Neural cell (in vitro differentiated cells): ENCODE data around the gene VEPH1. TPM values are rescaled to one million over a fixed set of nuclear protein-coding genes. Genes with fewer than 3 reads are reported as not detected.

Experiments
- H2AFZ ChIP-seq: fragments of 200-600, 300-800 bp; sonication (generic), shearing (Covaris generic); 2 replicates; pipeline ENCODE4 v1.6.0; 2014; ENCODE audit warnings: low read depth, mild to moderate bottlenecking, antibody characterized with exemption, low read length, moderate library complexity
- H3F3A ChIP-seq: fragments of 200-600 bp; shearing (Covaris generic); 2 replicates; pipeline ENCODE4 v1.6.1; 2016; ENCODE audit warnings: mild to moderate bottlenecking, moderate library complexity, mixed read lengths, antibody characterized with exemption, low read length; ENCODE audit not compliant: insufficient read depth, poor library complexity, severe bottlenecking
- H3K27ac ChIP-seq: fragments of 200-600, 300-800 bp; sonication (generic), shearing (Covaris generic); 2 replicates; pipeline ENCODE4 v1.5.1; 2014; ENCODE audit warnings: mild to moderate bottlenecking, low read length, moderate library complexity
- H3K27me3 ChIP-seq: fragments of 300-800, 200-600 bp; sonication (generic), shearing (Covaris generic); 2 replicates; pipeline ENCODE4 v1.6.0; 2014; ENCODE audit warnings: mild to moderate bottlenecking, low read depth, low read length, moderate library complexity; ENCODE audit not compliant: insufficient read depth
- H3K36me3 ChIP-seq: fragments of 300-800, 200-600 bp; sonication (generic), shearing (Covaris generic); 2 replicates; pipeline ENCODE4 v1.5.1; 2014; ENCODE audit warnings: mild to moderate bottlenecking, antibody characterized with exemption, low read length, moderate library complexity; ENCODE audit not compliant: insufficient read depth
- H3K4me2 ChIP-seq: fragments of 300-800, 200-600 bp; sonication (generic), shearing (Covaris generic); 2 replicates; pipeline ENCODE4 v1.6.0; 2014; ENCODE audit warnings: mild to moderate bottlenecking, low read length
- H3K4me3 ChIP-seq: fragments of 300-800, 200-600 bp; sonication (generic), shearing (Covaris generic); 2 replicates; pipeline ENCODE4 v1.5.1; 2014; ENCODE audit warnings: mild to moderate bottlenecking, low read length, moderate library complexity
- H3K79me2 ChIP-seq: fragments of 200-600 bp; shearing (Covaris generic); replicated peaks from 2 replicates; pipeline ENCODE4 v1.6.0; 2014; ENCODE audit warnings: mild to moderate bottlenecking, low read length, moderate library complexity; ENCODE audit not compliant: insufficient read depth
- H3K9ac ChIP-seq: fragments of 300-800, 200-600 bp; sonication (generic), shearing (Covaris generic); 2 replicates; pipeline ENCODE4 v1.6.1; 2016; ENCODE audit warnings: mild to moderate bottlenecking, low read length, mixed read lengths
- H3K9me2 ChIP-seq: fragments of 200-600 bp; shearing (Covaris generic); 2 replicates; pipeline ENCODE4 v1.6.1; 2016; ENCODE audit warnings: mild to moderate bottlenecking, low read length, mixed read lengths; ENCODE audit not compliant: insufficient read depth
- H3K9me3 ChIP-seq: fragments of 200-600, 300-800 bp; sonication (generic), shearing (Covaris generic); 2 replicates; pipeline ENCODE4 v1.6.1; 2016; ENCODE audit warnings: mild to moderate bottlenecking, mixed run types, low read length, moderate library complexity, mixed read lengths
- H4K20me1 ChIP-seq: fragments of 200-600 bp; shearing (Covaris generic); 2 replicates; pipeline ENCODE4 v1.6.1; 2016; ENCODE audit warnings: mild to moderate bottlenecking, mixed run types; ENCODE audit not compliant: insufficient read depth
- CTCF ChIP-seq: fragments of 450-650 bp; IDR thresholded peaks from 2 replicates; pipeline ENCODE4 v1.5.1; 2014; ENCODE audit warnings: antibody characterized with exemption, mild to moderate bottlenecking, moderate library complexity; ENCODE audit not compliant: poor library complexity, severe bottlenecking
- EP300 ChIP-seq: fragments of 450-650 bp; conservative IDR thresholded peaks from 2 replicates; pipeline ENCODE4 v1.6.1; 2014; ENCODE audit warnings: antibody characterized with exemption, mild to moderate bottlenecking, moderate library complexity; ENCODE audit not compliant: poor library complexity, severe bottlenecking
- EZH2 ChIP-seq: fragments of 200-600, 300-800 bp; shearing (Covaris generic), sonication (generic); IDR thresholded peaks from 2 replicates; pipeline ENCODE4 v1.6.1; 2014; ENCODE audit warnings: antibody characterized with exemption, low read length, borderline replicate concordance, mild to moderate bottlenecking; ENCODE audit not compliant: insufficient read depth, poor library complexity, severe bottlenecking
- MXI1 ChIP-seq: fragments of 450-650 bp; conservative IDR thresholded peaks from 2 replicates; pipeline ENCODE4 v1.6.1; 2014; ENCODE audit warnings: antibody characterized with exemption, mild to moderate bottlenecking; ENCODE audit not compliant: poor library complexity, severe bottlenecking
- POLR2AphosphoS5 ChIP-seq: IDR thresholded peaks from 2 replicates; pipeline ENCODE4 v1.6.1; 2012
- RAD21 ChIP-seq: fragments of 450-650 bp; conservative IDR thresholded peaks from 2 replicates; pipeline ENCODE4 v1.6.1; 2014; ENCODE audit warnings: antibody characterized with exemption, mild to moderate bottlenecking, moderate library complexity
- SMC3 ChIP-seq: fragments of 450-650 bp; conservative IDR thresholded peaks from 2 replicates; pipeline ENCODE4 v1.6.1; 2014; ENCODE audit warnings: antibody characterized with exemption, mild to moderate bottlenecking, moderate library complexity; ENCODE audit not compliant: poor library complexity
- TAF1 ChIP-seq: IDR thresholded peaks from 2 replicates; pipeline ENCODE4 v1.6.1; 2012; ENCODE audit warnings: low read depth
- polyA plus RNA-seq: library from polyadenylated mRNA; depleted of rRNA; stranded (reverse); fragments of >200 nt; gene quantifications from 2 replicates; pipeline ENCODE4 v1.2.3, GENCODE V29; 2014
- TF ChIP-seq, protein P1 (sequence below): IDR thresholded peaks from 2 replicates; pipeline ENCODE4 v1.6.1; 2012; ENCODE audit warnings: borderline replicate concordance

Gene VEPH1
- polyA plus RNA-seq, 1 donor from 2014 or later: 0.89 TPM

GRCh38 chr3:157375342-157375986 is 127.8 kb downstream of the VEPH1 start:
- no peak overlapping the region for H3K9ac ChIP-seq
- H3F3A ChIP-seq: no peaks in the 10 kb centered on the region
- H4K20me1 ChIP-seq: no peaks in the 10 kb centered on the region
- no peak overlapping the region for H3K27ac ChIP-seq
- no peaks in the 10 kb centered on the region for H3K36me3 ChIP-seq
- H3K9me2 ChIP-seq: no peaks in the 10 kb centered on the region
- no peak overlapping the region for H3K4me2 ChIP-seq
- TF ChIP-seq MXI1 (no peak), CTCF (no peak), RAD21 (no peak), EP300 (no peak), TAF1 (no peak), POLR2AphosphoS5 (no peak), EZH2 (no peak), SMC3 (no peak)
- TF ChIP-seq, protein P1, sequence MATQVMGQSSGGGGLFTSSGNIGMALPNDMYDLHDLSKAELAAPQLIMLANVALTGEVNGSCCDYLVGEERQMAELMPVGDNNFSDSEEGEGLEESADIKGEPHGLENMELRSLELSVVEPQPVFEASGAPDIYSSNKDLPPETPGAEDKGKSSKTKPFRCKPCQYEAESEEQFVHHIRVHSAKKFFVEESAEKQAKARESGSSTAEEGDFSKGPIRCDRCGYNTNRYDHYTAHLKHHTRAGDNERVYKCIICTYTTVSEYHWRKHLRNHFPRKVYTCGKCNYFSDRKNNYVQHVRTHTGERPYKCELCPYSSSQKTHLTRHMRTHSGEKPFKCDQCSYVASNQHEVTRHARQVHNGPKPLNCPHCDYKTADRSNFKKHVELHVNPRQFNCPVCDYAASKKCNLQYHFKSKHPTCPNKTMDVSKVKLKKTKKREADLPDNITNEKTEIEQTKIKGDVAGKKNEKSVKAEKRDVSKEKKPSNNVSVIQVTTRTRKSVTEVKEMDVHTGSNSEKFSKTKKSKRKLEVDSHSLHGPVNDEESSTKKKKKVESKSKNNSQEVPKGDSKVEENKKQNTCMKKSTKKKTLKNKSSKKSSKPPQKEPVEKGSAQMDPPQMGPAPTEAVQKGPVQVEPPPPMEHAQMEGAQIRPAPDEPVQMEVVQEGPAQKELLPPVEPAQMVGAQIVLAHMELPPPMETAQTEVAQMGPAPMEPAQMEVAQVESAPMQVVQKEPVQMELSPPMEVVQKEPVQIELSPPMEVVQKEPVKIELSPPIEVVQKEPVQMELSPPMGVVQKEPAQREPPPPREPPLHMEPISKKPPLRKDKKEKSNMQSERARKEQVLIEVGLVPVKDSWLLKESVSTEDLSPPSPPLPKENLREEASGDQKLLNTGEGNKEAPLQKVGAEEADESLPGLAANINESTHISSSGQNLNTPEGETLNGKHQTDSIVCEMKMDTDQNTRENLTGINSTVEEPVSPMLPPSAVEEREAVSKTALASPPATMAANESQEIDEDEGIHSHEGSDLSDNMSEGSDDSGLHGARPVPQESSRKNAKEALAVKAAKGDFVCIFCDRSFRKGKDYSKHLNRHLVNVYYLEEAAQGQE: no peak
- H3K27me3 ChIP-seq: no peaks in the 10 kb centered on the region
- H3K79me2 ChIP-seq: no peaks in the 10 kb centered on the region
- no peak overlapping the region for H2AFZ ChIP-seq
- H3K9me3 ChIP-seq: no peaks in the 10 kb centered on the region
- H3K4me3 ChIP-seq: no peak overlapping the region

DNA sequence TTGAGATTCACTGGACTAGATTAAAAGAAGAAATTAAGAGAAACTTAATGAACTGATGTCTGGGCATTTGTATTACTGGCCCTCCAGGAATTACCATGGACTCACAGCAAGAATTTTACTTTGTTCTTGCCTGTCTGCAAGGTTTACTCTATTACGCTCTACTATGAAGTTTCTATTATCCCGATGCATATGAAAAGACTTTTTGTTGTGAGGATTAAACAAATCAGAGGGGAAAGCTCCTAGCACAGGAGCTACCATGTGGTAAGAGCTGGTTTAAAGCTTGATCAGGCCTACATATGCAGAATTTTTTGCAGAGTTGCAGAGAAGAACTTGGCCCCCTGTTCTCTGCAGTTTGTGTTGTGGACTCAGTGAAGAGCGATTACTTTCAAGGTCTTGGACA is 128.3 kb downstream of the VEPH1 start:
- Histone ChIP-seq H3K27me3 (no peaks in the 10 kb centered on the region), H3K79me2 (no peaks in the 10 kb centered on the region), H3K9ac (no peak overlapping the region), H3F3A (no peaks in the 10 kb centered on the region), H3K9me3 (no peaks in the 10 kb centered on the region), H2AFZ (no peak overlapping the region), H3K9me2 (no peaks in the 10 kb centered on the region), H3K27ac (no peak overlapping the region), H3K4me3 (no peak overlapping the region), H3K4me2 (no peak overlapping the region), H4K20me1 (no peaks in the 10 kb centered on the region), H3K36me3 (no peaks in the 10 kb centered on the region)
- TF ChIP-seq, protein P1: no peak
- TF ChIP-seq EP300 (no peak), POLR2AphosphoS5 (no peak), SMC3 (no peak), MXI1 (no peak), EZH2 (no peak), CTCF (no peak), RAD21 (no peak), TAF1 (no peak)
